Effector CD8-positive, alpha-beta T cell (primary cell): Measurements from ENCODE around the gene IRF2BP2.
"Not testable (repeated sequence)": the region's sequence is repeated elsewhere in the genome, so short reads cannot be mapped to it uniquely, and the experiment has no call there.

Experiments
- DNase-seq: peaks from one replicate; lab custom pipeline; 2025; lab: John Stamatoyannopoulos, UW

IRF2BP2 gene

GRCh38 chr1:234601301-234602017 lies 8.5 kb downstream of the IRF2BP2 start:
- no peak for DNase-seq

- DNase-seq: no peak
These were observed 9.3 kb downstream of the IRF2BP2 start for GRCh38 chr1:234600418-234601281.

DNA sequence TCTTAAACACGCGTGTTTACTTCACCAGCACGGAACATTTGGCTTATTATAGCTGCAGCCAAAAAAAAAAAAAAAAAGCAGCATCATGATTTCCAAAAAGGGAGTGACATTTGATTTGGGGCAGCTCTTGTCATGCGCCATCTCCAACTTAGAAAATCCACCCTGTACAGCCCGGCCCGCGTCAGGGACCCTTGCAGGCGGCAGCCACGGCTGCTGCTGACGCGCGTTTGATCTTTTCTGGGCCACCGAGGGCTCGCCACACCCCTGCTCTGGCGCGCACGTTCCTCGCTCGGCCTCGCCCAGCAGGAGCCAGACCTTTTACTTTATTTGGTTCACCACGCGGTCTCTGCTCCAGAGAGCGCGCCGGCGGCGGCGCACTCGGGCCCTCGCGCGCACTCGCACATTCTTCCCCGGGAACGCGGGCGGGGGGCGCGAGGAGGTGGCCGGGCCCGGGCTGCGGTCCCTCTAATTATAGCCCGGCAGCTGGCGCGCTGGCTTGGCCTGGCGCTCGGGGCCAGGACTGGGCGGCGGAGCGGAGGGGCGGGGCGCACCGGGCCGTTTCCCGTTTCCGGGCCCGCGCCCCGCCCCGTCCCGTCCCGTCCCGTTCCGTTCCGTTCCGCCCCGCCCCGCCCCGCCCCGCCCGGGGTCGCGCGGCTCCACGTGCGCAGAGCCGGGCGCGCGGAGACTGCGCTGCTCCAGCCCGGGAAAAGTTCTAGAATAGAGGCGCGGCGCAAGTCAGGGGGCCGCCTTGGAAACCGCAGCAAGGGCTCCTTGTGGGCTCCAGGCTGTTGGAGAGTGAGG lies 10.2 kb downstream of the IRF2BP2 start:
- DNase-seq: peak; percentile 53

DNA sequence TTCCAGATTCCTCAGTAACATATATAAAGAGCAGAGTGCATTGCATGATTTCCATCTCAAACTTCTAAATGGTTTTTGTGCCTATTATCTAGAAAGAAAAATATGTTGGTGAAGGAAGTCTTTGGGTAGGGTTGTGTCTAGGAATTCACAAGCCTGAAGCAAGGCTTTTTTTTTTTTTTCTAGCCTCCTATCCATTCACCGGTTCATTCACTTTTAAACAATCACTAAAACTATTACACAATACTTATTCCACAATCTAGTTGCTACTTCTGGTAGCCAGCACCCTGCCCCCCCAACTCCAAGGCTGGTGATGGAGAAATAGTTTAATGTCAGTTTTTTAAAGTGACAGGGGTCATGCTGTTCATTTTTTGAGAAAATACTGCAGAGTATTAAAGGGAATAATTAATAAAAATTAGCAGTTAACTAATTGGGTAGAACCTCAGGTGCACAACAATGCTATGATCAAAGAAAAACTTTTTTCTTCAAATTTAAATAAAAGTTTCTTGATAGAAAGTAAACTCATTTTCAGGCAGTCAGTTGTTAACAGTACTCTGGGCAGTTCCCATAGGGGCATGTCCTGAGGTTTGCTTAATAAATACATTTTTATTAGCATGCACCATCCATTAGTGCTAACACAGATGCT lies 10.9 kb downstream of the IRF2BP2 start:
- no peak for DNase-seq

DNA sequence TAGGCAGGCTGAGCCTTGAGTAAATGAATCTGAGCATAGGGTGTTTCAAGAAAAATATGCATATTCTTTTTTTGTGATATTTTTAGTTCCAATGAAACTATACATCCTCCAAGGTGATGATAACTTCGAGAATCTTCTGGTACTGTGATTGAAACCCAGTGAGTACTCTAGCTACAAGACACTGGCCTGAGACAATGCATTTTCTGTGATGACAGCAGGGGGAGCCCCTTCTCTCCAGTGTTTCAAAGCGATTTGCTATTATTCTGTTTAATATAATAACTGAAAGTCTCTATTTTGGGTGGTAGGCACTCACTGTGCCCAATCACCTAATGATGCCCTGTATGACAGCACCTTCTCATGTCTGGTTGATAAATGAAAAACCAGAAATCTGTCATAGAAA lies 12.1 kb downstream of the IRF2BP2 start:
- peak; percentile 32 for DNase-seq

DNA sequence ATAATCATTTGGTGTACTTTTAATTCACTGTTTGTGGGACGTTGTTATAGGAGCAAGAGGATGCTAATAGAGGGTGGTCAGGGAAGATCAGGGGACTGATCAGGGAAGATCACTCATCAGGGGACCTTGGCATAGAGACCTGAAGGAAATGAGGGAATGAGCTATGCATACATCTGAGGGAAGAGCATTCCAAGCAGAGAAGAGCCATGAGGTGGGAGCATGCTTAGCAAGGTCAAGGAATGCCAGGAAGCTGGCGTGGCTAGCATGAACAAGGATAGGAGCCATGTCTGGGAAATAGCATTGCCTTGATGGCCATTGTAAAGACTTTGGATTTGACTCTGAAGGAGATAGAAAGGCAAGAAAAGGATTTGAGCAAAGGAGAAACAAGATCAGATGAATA lies 14.1 kb downstream of the IRF2BP2 start:
- no peak for DNase-seq

GRCh38 chr1:234594575-234594974 lies 15.4 kb downstream of the IRF2BP2 start:
- not testable (repeated sequence) for DNase-seq

GRCh38 chr1:234593771-234594504 lies 16.0 kb downstream of the IRF2BP2 start:
- no peak for DNase-seq

DNA sequence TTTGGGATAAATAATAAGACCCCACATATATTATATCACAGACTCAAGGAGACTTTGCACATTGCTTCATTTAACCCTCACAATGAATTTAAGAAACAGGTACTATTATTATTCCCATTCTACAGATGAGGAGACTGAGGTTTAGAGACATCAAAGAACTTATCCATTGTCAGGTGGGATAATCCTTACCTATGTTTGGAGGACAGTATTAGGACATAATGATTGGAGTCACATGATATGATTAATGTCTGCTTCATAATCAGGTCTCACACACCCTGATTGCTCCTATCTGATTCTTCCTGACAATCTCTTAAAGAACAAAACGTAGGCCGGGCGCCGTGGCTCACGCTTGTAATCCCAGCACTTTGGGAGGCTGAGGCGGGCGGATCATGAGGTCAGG lies 16.9 kb downstream of the IRF2BP2 start:
- no peak for DNase-seq

DNA sequence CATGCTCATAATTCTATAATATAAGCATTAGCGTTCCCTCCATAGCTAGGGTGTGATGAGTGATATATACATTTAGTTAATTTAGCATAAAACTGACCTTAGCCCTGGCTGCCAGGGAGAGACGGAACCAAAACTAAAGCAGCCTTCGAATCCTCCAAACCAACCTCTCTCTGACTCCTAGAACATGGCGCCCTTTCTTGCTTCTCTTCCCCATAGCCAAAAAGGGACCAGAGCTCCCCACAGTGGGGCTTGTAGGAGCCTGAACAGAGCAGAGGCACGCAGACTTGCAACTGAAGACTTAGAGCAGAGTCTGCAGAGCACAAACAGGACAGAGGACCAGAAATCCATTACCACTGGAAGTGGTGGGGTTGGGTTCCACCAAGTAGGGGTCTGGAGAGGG lies 17.7 kb downstream of the IRF2BP2 start:
- no peak for DNase-seq

GRCh38 chr1:234591131-234591530 lies 18.8 kb downstream of the IRF2BP2 start:
- DNase-seq: no peak

GRCh38 chr1:234589854-234590620 lies 19.9 kb downstream of the IRF2BP2 start:
- no peak for DNase-seq

- no peak for DNase-seq
These were observed 20.7 kb downstream of the IRF2BP2 start for GRCh38 chr1:234589064-234589800.

GRCh38 chr1:234588386-234588785 lies 21.6 kb downstream of the IRF2BP2 start:
- DNase-seq: no peak

DNA sequence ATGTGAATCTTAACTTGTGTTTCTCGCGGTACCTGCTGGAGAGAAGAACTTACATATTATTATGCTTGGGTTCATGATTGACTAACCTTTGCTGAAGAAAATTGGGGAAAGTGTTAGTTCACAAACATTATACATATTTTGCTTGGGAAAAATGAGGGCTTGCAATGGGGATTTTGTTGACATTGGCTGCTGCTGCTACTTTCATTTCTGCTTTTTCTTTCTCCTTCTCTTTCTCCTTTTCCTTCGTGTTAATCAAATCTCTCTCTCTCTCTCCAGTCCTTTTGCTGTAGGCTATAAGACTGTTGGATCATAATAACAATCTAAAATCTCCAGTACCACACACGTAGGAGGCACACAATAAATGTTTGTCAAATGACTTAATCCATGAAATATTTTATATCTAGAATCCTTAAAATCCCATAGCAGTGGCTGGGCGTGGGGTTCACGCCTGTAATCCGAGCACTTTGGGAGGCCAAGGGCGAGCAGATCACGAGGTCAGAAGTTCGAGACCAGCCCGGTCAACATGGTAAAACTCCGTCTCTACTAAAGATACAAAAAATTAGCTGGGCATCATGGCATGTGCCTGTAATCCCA lies 23.0 kb downstream of the IRF2BP2 start:
- no peak for DNase-seq

- no peak for DNase-seq
These were observed 23.7 kb downstream of the IRF2BP2 start for GRCh38 chr1:234586304-234586703.

- no peak for DNase-seq
These were observed 24.5 kb downstream of the IRF2BP2 start for GRCh38 chr1:234585330-234586055.

DNA sequence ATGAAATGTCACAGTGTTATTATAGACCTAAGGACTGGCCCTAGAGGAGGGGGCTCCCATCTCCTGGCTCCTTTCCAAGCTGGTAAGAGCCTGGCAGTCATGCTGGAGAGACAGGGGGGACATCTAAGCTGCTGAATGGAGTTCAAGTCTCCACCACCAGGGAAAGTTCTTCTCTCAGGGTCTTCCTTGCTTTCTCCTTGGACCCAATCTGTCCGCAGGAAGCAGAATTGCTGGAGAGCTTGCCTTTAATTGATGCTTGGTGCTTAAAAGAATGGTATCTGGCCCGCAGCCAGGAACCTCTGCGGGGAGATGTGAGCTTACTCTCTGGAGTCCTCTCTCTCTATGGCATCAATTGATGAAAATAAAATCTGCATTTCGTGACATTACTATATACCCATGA lies 25.1 kb downstream of the IRF2BP2 start:
- DNase-seq: no peak

GRCh38 chr1:234584420-234584805 lies 25.6 kb downstream of the IRF2BP2 start:
- DNase-seq: no peak
